Ectodermal cell (in vitro differentiated cells): ENCODE data around the gene ANKS1B.

Experiments used
- H3K27ac ChIP-seq: 2 replicates; pipeline ENCODE4 v1.7.0; 2013; ENCODE audit warnings: mild to moderate bottlenecking, low read depth, low read length; ENCODE audit not compliant: insufficient read depth, poor library complexity, severe bottlenecking
- H3K27me3 ChIP-seq: 2 replicates; pipeline ENCODE4 v1.7.0; 2013; ENCODE audit warnings: mild to moderate bottlenecking, low read length; ENCODE audit not compliant: insufficient read depth, control insufficient read depth, poor library complexity, severe bottlenecking
- H3K36me3 ChIP-seq: one replicate; pipeline ENCODE4 v1.7.0; 2013; ENCODE audit warnings: low read length; ENCODE audit not compliant: control insufficient read depth, insufficient read depth
- H3K4me1 ChIP-seq: one replicate; pipeline ENCODE4 v1.7.0; 2013; ENCODE audit warnings: low read length; ENCODE audit not compliant: control insufficient read depth, insufficient read depth
- H3K4me3 ChIP-seq: 2 replicates; pipeline ENCODE4 v1.7.0; 2013; ENCODE audit warnings: low read depth, low read length, control low read depth; ENCODE audit not compliant: insufficient read depth
- H3K9me3 ChIP-seq: 2 replicates; pipeline ENCODE4 v1.7.0; 2013; ENCODE audit warnings: mild to moderate bottlenecking, low read length, moderate library complexity; ENCODE audit not compliant: control insufficient read depth
- WGBS, 2 experiments: methylation state at CpG; one replicate each; pipeline ENCODE4 v1.1.7; 2013; ENCODE audit warnings: missing lambda C conversion rate in 2 of 2; 5-methylcytosine and 5-hydroxymethylcytosine counted together

Gene ANKS1B

DNA sequence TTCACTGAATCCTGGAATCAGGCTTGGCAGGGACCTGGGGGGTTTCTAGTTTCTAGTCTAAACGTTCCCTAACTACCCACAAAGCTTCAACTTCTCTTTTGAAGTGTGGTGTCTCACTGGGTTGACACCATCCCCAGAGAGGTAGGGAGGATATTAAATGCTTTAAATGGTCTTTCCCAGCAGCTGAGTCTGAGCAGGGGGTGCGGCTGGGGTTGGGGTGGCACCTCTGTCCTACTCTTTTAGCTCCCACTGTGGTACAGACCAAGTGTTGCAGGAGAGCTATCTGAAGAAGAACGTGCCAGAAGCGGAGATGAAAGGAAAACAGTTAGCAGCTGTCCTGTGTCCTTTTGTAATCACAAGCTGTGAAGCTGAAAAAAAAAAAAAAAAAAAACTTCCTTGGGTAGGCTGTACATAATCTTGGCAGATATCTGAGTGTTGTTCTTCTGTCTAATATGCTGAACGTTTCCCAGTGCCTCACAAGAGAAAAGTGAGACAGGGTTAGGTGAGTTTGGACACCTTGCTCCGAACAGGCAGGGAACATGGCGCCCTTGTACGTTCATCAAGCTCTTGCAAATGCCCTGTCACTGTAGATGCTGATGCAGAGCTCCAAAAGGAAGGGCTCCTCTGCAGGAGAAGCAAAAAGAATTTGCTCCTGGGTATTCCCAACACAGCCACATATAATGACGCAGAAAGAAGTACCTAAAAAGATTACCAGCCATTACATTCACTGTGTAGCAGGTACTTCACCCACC is 892.5 kb downstream of the ANKS1B start:
- Histone ChIP-seq H3K9me3 (peaks cover 2% of the 10 kb centered on the region), H3K27me3 (no peaks in the 10 kb centered on the region), H3K4me1 (peaks cover under 1% of the 10 kb centered on the region), H3K4me3 (no peak overlapping the region), H3K27ac (no peak overlapping the region), H3K36me3 (no peaks in the 10 kb centered on the region)
- 89 to 93% methylated on average over 8 to 9 of the region's 9 CpGs for WGBS, 2 experiments

DNA sequence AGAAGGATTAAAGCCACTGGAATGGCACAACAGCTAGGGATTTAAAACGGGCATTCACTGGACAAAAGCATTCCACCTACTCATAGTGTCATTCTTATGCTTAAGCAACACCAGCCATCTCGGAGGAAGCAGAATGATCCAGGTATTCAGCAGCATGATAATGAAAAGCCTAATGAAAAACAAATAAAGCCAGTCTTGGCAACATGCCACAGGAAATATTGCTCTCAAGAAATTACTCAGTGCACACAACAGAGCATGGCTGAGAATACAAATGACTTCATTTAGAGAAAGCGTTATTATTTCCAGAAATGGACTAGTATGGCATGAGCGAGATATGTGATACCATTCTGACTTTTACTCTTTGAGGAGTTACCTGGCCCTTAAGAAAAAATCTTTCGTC is 897.5 kb downstream of the ANKS1B start:
- no peaks in the 10 kb centered on the region for H3K27me3 ChIP-seq
- H3K4me3 ChIP-seq = no peak overlapping the region
- peaks cover 3% of the 10 kb centered on the region for H3K4me1 ChIP-seq
- 79 to 85% methylated on average over 5 of the region's 5 CpGs for WGBS, 2 experiments
- no peaks in the 10 kb centered on the region for H3K9me3 ChIP-seq
- H3K36me3 ChIP-seq = no peaks in the 10 kb centered on the region
- H3K27ac ChIP-seq = no peak overlapping the region

DNA sequence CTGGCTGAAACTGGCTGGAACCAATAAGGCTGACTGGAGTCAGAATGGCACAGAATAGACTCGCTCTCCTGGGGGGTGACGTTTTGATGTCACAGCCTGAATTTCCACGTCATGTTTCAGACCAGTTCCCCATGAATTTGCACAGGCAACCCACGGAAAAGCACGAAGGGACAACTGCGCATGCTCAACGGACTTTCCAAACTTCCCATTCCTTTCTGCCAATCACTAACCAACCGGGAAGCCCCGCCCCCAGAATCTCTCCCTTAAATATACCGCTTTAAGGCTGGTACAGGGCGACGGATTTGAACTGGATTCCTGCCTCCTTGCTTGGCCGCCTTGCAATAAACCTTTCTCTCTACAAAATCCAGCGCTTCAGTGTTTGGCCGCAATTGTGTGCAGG is 904.9 kb downstream of the ANKS1B start:
- Histone ChIP-seq H3K27me3 (no peaks in the 10 kb centered on the region), H3K4me3 (no peak overlapping the region), H3K27ac (no peak overlapping the region), H3K9me3 (no peaks in the 10 kb centered on the region), H3K36me3 (no peaks in the 10 kb centered on the region), H3K4me1 (no peaks in the 10 kb centered on the region)
- WGBS, 2 experiments = 94 to 95% methylated on average over 15 of the region's 15 CpGs

DNA sequence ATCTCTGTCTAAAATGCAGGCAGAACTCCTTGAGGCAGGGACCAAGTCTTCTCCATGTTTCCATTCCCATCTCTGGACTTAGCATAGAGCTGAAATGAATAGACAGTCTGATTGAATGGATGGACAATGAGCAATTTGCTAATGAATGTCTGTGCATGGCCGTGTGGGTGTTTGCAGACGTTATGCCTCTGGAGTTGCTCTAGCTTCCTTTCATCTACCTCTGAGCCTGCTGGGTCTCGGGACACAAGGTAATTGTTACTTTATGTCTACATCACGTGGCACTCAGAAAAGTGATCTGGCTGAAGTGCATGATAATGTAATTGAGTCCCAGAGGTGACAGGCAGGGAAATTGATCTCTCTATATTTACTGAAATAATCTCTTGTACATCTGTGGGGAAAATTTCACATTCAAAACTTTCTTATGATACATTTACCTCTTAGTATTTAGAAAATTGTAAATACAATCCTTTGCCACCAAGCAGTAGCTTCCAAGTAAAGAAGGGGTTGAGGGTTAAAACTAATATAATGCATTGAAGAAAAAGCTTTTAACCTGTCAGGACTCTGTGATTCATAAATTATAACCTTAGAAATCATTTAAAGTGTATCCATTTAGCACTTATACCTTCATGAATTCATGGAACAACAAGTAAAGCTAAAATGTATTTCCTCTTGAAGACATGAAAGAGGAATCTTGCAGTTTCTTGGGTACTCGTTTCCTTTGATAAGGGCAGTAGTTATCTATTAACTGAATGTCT is 915.6 kb downstream of the ANKS1B start:
- no peaks in the 10 kb centered on the region for H3K4me1 ChIP-seq
- no peak overlapping the region for H3K4me3 ChIP-seq
- WGBS, 2 experiments = 79 to 84% methylated on average over 5 of the region's 5 CpGs
- no peaks in the 10 kb centered on the region for H3K9me3 ChIP-seq
- H3K27me3 ChIP-seq = no peaks in the 10 kb centered on the region
- H3K36me3 ChIP-seq = no peaks in the 10 kb centered on the region
- no peak overlapping the region for H3K27ac ChIP-seq

DNA sequence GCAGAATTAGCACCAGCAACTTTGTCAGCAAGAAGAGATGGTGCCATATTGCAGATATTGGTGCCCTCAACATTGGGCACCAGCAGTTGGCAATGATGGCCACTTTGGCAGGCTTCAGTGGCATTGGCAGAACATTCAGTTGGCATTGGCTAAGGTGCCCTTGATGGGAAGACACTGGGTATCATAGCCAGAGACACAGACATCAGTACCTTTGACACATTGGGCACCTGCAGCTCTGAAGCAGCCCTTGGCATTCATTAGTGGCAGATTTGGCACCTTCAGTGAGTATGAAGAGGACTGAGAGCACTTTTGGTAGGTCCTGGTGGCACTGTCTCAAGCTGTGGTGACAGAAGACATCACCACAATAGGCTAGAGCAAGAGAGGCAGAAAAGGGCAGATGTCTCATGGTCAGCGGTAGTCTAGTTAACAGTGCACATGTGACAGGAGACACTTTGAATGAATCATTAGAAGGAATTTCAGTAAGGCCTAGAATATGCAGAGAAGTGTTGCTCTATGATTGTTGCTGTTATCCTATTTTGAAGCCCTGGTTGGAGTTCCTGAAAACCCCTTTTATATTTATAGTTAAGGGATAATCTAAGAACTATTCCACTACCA is 917.5 kb downstream of the ANKS1B start:
- no peaks in the 10 kb centered on the region for H3K27me3 ChIP-seq
- H3K4me1 ChIP-seq = no peaks in the 10 kb centered on the region
- no peak overlapping the region for H3K27ac ChIP-seq
- no peaks in the 10 kb centered on the region for H3K9me3 ChIP-seq
- no peaks in the 10 kb centered on the region for H3K36me3 ChIP-seq
- H3K4me3 ChIP-seq = no peak overlapping the region
- 93 to 97% methylated on average over 1 of the region's 1 CpG for WGBS, 2 experiments

DNA sequence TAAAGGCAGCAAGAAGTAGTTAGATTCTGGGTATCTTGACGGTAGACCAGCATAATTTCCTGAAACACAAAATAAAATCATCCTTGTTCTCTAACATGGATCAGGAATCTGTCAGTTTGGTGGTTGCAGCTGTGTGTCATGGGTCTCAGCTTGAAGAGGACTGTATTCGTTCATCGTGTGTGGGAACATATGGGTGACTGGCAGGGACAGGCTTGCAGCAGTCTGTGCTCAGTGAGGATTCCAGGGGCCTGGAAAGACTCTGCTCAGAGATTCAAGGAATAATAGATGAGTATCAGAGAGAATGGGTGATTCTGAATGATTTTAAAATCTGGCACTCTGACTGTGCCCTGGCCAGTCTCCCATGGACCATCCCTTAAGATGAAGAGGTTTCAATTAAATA is 918.0 kb downstream of the ANKS1B start:
- H3K27me3 ChIP-seq = no peaks in the 10 kb centered on the region
- no peak overlapping the region for H3K27ac ChIP-seq
- no peaks in the 10 kb centered on the region for H3K36me3 ChIP-seq
- 88 to 94% methylated on average over 3 of the region's 3 CpGs for WGBS, 2 experiments
- no peak overlapping the region for H3K4me3 ChIP-seq
- H3K4me1 ChIP-seq = no peaks in the 10 kb centered on the region
- H3K9me3 ChIP-seq = no peaks in the 10 kb centered on the region

DNA sequence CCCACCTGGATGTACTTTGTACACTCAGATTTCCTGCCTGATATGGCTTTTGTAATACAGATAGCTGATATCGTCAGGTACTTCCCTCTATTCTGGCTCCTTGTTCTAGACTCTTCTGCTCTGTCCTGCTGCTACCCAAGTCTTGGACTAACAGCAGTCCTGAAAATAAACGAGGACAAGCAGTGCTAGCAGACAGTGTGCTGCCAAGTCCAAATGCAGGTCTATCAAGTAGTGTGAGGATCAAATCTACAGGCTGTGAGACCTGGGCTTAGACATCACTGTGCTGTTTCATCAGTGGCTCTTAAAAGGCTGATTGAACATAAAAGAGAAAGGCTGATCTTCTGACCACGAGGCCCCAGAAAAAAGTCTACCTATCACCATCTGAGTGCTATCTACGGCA is 921.6 kb downstream of the ANKS1B start:
- Histone ChIP-seq H3K9me3 (no peaks in the 10 kb centered on the region), H3K27me3 (no peaks in the 10 kb centered on the region), H3K36me3 (no peaks in the 10 kb centered on the region), H3K4me3 (no peak overlapping the region), H3K27ac (no peak overlapping the region), H3K4me1 (peaks cover 6% of the 10 kb centered on the region)
- 92 to 93% methylated on average over 4 of the region's 4 CpGs for WGBS, 2 experiments

DNA sequence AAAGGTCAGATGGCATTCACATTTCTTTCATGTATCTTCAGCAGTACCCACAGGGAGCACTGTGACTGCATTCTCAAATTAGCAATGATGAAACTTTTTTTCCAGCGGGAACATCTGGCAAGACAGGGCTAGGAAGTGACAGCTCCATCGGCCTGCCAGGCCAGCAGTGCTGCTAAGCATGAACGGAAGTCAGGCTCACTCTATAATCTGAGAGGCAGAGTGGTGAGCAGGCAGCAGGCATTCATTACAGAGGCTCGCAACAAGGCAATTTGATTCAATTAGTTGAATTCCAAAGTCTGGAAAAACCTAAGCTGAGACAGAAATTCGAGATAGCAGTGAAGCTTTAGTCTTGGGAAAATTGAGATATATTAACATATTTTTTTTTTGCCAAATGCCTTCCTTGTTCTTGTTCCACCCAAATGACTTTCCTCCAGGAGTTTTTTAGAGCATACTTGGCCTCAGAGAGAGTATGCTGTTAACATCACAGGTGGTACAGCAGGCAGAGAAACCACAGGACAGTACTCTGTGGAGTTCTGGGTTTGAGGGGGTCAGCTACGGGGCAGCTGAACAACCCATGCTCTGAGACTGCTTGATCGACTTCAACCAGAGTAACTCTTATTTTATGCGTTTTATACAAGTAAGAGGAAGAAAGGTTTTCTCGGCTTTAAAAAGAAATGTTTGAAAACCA is 924.8 kb downstream of the ANKS1B start:
- Histone ChIP-seq H3K9me3 (no peaks in the 10 kb centered on the region), H3K27ac (no peak overlapping the region), H3K4me3 (no peak overlapping the region), H3K27me3 (no peaks in the 10 kb centered on the region), H3K36me3 (no peaks in the 10 kb centered on the region), H3K4me1 (peaks cover 12% of the 10 kb centered on the region)
- WGBS, 2 experiments = 76 to 79% methylated on average over 8 to 9 of the region's 9 CpGs

DNA sequence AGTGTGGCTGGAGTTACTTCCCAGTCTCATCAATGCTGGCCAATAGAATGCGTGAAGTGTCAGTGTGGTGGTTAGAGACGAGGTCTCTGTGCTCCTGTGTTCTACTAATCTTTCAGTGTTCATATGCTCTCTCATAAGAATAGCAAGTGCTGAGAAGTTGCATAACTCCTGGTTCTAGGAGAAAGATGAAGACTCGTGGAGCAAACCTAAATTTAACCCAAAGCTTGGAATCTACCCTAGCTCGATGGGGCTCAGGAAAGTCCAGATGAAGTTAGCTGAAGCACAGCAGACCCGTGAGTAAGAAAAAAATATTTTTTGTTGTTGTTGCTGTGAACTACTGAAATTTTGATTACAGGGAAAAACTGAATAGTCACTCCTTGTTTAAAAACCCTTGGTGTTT is 927.1 kb downstream of the ANKS1B start:
- WGBS, 2 experiments = 94% methylated on average over 5 of the region's 5 CpGs
- Histone ChIP-seq H3K9me3 (no peaks in the 10 kb centered on the region), H3K27ac (no peak overlapping the region), H3K36me3 (no peaks in the 10 kb centered on the region), H3K27me3 (no peaks in the 10 kb centered on the region), H3K4me1 (peaks cover 12% of the 10 kb centered on the region), H3K4me3 (no peak overlapping the region)

DNA sequence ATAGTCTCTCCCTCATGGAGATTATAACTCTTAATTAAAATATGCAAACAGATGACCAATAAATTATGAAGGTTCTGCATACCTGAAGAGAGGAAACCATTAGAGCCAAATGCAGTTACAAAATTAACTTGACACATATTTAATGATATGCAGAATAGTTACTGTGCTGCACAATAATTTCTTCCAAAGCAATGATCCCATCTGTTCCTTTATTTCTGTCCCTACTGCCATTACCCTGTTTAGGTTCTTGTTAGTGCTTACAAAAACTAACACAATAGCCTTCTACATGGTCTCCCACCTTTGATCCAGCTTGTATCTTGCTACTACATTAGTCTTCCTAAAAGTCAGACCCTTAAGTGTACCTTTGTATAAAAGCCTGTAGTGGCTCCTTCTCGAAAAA is 928.5 kb downstream of the ANKS1B start:
- no peak overlapping the region for H3K27ac ChIP-seq
- 92 to 98% methylated on average over 1 of the region's 1 CpG for WGBS, 2 experiments

More for the DNA sequence above, 928.5 kb downstream of the ANKS1B start:
- Histone ChIP-seq H3K27me3 (no peaks in the 10 kb centered on the region), H3K36me3 (no peaks in the 10 kb centered on the region), H3K4me1 (peaks cover 12% of the 10 kb centered on the region), H3K9me3 (no peaks in the 10 kb centered on the region), H3K4me3 (no peak overlapping the region)
